NOMO-1 (cell line): Measurements from ENCODE around the gene A4GALT.
A peak's percentile ranks its signal among the peaks of the same experiment; 100 is the strongest.
"Not testable (repeated sequence)": the region's sequence is repeated elsewhere in the genome, so short reads cannot be mapped to it uniquely, and the experiment has no call there.

Source experiments
- DNase-seq, 2 experiments: peaks; one replicate each; lab custom pipeline; 2025; ENCODE audit not compliant: unreplicated experiment in 2 of 2; lab: John Stamatoyannopoulos, UW

A4GALT gene

GRCh38 chr22:42684462-42685195 lies 36.0 kb downstream of the A4GALT start:
- DNase-seq = no peak

- no peak for DNase-seq
Measured at GRCh38 chr22:42683578-42684283, 36.9 kb downstream of the A4GALT start.

GRCh38 chr22:42682113-42682851 lies 38.4 kb downstream of the A4GALT start:
- no peak for DNase-seq

GRCh38 chr22:42680648-42681047 lies 40.0 kb downstream of the A4GALT start:
- DNase-seq = no peak

DNA sequence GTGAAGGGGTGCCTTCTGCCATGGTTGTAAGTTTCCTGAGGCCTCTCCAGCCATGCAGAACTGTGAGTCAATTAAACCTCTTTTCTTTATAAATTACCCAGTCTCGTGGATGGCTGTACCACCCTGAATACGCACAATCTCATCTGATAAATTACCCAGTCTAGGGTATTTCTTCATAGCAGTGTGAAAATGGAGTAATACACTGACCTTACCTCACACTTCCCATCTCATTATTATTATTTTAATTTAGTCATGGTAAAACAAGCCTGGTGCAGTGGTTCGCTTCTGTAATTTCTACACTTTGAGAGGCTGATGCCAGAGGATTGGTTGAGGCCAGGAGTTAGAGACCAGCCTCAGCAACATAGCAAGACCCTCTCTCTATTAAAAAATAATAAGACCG lies 41.0 kb downstream of the A4GALT start:
- DNase-seq = no peak

DNA sequence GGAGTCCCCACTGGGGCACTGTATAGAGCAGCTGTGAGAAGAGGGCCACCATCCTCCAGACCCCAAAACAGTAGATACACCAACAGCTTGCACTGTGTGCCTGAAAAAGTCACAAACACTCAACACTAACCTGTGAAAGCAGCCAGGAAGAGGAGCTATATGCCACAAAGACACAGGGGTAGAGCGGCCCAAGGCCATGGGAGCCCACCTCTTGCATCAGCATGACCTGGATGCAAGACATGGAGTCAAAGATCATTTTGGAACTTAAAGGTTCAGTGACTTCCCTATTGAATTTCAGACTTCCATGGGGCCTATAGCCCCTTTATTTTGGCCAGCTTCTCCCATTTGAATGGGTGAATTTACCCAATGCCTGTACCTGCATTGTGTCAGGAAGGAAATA lies 41.8 kb downstream of the A4GALT start:
- DNase-seq = no peak

DNA sequence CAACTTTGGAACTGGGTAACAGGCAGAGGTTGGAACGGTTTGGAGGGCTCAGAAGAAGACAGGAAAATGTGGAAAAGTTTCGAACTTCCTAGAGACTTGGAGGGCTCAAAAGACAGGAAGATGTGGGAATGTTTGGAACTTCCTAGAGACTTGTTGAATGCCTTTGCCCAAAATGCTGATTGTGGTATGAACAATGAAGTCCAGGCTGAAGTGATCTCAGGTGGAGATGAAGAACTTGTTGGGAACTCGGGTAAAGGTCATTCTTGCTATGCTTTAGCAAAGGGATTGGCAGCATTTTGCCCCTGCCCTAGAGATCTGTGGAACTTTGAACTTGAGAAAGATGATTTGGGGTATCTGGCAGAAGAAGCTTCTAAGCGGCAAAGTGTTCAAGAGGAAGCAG lies 42.7 kb downstream of the A4GALT start:
- DNase-seq = not testable (repeated sequence)

GRCh38 chr22:42676059-42676607 lies 44.5 kb downstream of the A4GALT start:
- no peak for DNase-seq

GRCh38 chr22:42673898-42674401 lies 46.7 kb downstream of the A4GALT start:
- no peak for DNase-seq

DNA sequence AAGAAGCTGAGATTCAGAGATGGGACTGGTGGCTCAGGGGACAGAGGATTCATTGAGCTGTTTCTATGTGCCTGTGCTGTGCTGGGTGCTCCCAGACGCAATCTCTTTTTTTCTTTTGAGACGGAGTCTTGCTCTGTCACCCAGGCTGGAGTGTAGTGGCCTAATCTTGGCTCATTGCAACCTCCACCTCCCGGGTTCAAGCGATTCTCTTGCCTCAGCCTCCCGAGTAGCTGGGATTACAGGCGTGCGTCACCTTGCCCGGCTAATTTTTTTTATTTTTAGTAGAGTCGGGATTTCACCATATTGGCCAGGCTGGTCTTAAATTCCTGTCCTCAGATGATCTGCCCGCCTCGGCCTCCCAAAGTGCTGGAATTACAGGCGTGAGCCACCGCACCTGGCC lies 47.6 kb downstream of the A4GALT start:
- DNase-seq = not testable (repeated sequence)

GRCh38 chr22:42670921-42671709 lies 49.6 kb downstream of the A4GALT start:
- peak in 1 of 2 experiments; percentile 17 for DNase-seq

- DNase-seq = no peak
Measured at GRCh38 chr22:42670046-42670445, 50.6 kb downstream of the A4GALT start.

GRCh38 chr22:42666393-42666792 lies 54.3 kb downstream of the A4GALT start:
- not testable (repeated sequence) for DNase-seq

DNA sequence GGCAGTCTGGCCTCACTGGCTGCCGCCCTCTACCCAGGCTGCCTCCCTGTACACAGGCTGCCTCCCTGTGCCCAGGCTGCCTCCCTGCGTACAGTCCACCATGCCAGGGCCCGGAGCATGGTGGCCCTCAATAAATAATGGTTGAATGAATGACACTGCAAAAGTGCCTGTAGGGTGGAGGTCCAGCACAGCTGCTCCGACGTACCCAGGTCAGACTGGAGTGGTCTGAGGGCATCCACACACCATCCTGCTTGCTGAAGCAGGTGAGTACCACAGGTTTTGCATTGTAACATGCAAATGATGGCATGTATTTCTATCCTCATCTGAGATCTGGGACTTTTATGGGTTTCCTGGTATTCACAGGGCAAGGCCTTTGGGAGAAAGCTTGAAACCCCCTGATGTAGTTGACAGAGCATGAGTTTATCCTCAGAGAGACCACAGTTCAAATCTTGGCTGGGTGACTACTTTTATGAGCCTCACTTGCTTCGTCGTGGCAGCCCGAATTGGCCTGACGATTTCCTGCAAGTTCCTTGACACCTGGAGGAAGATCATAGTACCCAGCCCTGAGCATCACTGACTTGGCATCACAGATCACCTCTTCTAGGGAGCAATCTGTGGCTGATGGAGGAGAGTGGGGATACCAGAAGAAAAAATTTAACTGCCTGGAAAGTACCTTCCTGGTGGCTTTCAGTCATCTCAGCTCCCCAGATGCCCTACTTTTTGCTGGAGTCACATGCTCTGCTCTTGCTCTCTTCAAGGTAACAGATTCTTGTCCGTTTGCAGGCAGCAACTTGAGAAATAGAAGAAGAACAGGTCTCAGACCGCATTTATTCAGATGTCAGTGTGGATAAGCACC lies 55.5 kb downstream of the A4GALT start:
- no peak for DNase-seq

DNA sequence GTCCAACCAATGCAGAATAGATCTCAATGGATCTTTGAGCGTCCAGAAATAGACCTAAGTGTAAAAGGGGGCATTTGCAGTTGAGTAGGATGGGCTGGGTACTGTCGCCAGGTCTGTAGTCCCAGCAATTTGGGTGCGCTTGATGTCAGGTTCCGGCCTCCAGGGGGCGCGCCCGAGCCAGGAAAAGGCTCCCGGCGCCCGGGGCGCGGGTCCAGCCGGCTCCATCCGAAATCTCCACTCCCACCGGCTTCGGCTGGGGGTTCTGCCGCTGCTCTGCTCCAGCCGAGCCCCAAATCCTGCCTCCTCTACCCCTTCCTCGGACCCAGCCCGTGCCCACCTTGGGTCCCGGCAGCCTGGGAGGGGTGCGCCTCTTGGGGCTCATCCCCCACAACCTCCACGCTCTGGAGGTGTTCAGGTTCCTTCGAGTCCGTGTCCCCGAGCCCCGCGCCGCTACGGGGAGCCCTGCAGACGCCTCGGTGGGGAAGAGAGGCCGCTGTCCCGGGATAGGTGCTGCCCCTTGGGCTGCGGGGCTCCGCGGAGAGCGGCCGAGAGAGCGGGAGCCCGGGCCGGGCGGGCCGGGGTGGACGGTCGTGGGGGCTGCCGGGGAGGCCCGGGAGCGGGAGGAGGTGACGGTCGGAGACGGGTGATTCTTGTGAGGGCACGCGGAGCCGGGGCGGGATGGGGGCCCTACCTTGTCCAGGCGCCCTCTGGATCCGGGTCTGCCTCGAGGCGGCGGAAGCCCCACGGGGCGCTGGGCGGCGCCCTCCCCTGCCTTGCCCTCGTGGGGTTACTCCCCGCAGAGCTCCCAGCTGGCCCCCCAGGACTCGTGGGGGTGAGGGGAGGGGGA lies 58.5 kb downstream of the A4GALT start:
- DNase-seq = peak; percentile 46 to 70

- DNase-seq = no peak
Measured at GRCh38 chr22:42656578-42656977, 64.1 kb downstream of the A4GALT start.

DNA sequence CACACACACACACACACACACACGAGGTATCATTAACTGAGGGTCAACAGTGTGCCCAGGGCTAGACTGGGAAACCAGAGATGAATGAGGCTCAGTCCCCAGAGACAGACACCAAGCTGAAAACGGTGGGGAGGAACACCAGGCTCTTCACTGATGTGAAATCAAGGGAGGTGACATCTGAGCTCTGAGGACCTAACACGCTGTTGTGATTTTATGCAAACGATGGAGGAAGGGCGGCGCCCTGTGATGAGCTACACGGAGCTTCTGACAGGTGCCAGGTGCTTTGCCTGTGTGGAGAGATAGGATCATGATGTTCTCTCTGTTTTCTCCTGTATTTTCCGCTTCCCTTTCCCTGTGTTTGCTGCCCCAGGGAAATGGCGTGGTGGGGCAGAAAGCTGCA lies 65.0 kb downstream of the A4GALT start:
- no peak for DNase-seq

- no peak for DNase-seq
Measured at GRCh38 chr22:42654436-42655073, 66.1 kb downstream of the A4GALT start.
